ENCODE results near the gene GIPC3.

GIPC3 gene

DNA sequence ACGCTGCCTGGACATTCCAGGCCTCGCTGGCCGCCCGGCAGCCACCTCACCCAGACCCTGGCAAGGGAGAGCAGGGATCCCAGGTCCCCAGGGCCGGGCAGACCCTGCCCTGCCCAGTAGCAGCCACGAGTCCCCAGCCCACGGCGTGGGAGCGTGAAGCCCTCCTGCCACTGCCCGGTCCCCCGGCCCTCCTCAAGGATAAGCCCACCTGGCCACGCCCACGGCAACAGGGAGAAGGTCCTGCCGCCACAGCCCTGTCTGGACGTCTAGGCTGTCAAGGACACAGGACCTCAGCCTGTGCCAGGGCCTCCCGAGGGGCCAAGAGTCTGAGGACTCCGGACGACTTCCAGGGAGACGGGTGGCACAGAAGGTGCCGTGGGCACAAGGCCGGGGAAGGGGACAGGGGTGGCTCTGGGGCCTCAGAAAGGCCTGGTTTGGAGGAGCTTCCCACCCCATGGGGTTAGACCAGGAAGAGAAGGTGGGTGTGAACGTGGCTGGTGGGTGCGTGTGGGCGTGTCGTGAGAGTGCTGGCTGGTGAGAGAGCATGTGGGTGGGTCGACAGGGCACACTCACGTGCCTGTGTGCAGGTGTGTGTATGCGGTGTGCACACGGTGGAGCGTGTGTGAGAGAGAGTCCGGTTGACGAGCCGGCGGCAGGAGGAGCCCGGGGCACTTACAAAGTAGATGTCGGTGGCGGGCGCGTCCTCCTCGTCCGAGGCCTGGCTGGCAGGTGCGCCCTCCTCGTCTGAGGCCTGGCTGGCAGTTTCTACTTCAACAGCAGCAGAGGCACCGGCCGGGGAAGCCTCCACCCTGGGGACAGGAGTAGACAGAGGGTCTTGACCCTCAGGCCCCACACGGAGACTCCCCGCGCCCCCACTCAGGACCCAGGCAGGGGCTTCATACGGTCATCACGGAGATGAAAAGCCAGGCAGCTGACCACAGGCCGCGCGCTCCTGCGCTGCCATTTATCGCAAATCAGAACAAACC lies 53.2 kb downstream of the GIPC3 start:
- no peak for DNase-seq (ENCODE audit: low spot score)

DNA sequence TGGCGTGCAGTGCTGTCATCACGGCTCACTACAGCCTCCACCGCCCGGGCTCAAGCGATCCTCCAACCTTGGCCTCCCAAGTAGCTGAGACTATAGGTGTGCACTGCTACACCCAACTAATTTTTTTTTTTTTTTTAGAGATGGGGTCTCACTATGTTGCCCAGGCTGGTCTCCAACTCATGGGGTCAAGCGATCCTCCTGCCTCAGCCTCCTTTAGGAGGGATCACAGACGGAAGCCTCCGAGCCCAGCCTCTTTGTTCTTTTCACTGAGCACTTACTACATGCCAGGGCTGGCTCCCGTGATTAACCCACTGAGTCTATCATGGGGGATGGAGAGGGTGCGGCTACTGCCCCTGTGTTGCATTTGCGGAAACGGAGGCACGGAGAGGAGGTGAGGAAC lies 54.2 kb downstream of the GIPC3 start:
- DNase-seq (ENCODE audit: low spot score) = no peak

DNA sequence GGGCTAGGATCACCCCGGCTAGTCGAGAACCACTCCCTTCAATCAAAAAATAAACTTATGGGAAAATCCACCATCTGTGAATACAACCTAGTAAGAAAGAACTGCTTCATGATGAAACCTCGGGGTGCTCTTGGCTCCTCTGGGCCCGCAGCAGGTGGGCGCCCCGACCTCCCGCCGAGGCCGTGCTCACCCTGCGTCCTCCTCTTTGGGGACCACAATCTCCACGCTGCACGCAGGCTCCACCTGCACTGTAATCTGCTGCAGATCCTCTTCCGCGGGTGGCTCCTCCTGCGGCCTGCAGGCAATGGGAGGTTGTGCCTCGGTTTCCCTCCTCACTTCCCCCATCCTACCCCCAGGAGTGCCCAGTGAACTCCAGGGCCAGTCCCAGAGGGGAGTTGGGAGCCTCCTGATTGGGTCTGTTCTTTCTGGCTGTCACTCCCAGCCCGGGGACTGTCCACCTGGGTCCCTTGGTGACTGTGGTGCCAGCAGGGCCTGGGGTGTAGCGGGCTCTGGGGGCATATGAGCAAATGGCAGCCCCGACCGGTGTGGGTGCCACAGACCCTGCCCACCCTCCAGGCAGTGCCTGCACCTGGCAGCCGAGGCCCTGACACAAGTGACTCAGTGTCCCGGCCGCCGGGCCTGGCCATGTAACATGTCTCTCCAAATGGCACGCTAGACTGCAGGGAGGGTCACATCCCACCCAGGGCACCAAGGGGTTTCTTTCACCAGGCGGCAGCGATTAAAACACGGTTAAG lies 56.4 kb downstream of the GIPC3 start:
- DNase-seq (ENCODE audit: low spot score) = no peak

DNA sequence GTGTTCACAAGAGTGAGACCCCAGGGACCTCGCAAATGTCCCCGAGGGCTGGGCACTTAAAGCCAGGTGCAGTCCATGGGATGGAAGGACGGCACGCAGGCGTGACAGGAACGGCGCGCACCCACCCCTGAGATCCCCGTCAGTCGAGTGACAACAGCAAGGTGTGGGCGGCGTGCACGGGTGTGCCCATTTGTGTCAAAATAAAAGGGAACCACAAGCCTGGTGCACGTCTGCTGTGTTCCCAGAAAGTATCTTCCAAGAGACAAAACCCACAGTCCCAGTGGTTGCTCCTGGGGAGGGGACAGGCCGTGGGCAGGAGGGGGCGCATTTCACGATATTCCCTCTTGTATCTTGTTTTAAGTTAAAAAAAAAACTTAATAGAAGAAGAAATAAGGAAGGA lies 57.0 kb downstream of the GIPC3 start:
- no peak for DNase-seq (ENCODE audit: low spot score)
